Mammary epithelial cell (primary cell): ENCODE data around the gene MBLAC1.

Source experiments
- CTCF ChIP-seq, 2 donors: IDR thresholded peaks in 1 of 2; conservative IDR thresholded peaks in 1 of 2; 2 replicates each; pipeline ENCODE4 v1.5.1; 2011 to 2012; ENCODE audit warnings: inconsistent platforms in 2 of 2, low read length in 2 of 2, mild to moderate bottlenecking in 2 of 2, control low read depth in 1 of 2, low read depth in 1 of 2; ENCODE audit not compliant: insufficient read depth in 1 of 2; ENCODE audit errors: extremely low read depth in 1 of 2
- EZH2 ChIP-seq: IDR thresholded peaks from 2 replicates; pipeline ENCODE4 v1.6.1; 2012; ENCODE audit warnings: low read length, inconsistent platforms, borderline replicate concordance

- TF ChIP-seq CTCF (conservative IDR thresholded peaks at IDR 0.05 in 1 of 2, IDR thresholded peaks at IDR 0.05 in 1 of 2; ENCODE audit: extremely low read depth in 1 of 2, insufficient read depth in 1 of 2, low read depth in 1 of 2, low read length in 2 of 2) (no peak), EZH2 (no peak)
These were observed 14.9 kb upstream of the MBLAC1 start for GRCh38 chr7:100111914-100112313.
